Common myeloid progenitor, CD34-positive (primary cell): Measurements from ENCODE around the gene SYT2.
"Not testable (repeated sequence)": the region's sequence is repeated elsewhere in the genome, so short reads cannot be mapped to it uniquely, and the experiment has no call there.

Source experiments
- CTCF ChIA-PET: fragments of 350-600 bp; sonication (Branson Sonifier 250); formaldehyde crosslinking; loops from one replicate; lab custom pipeline; 2021; ENCODE audit warnings: antibody characterized with exemption; lab: Charles Lee
- POLR2A ChIA-PET: fragments of 350-600 bp; sonication (Branson Sonifier 250); formaldehyde crosslinking; loops from one replicate; lab custom pipeline; 2021; ENCODE audit warnings: antibody characterized with exemption; lab: Charles Lee
- DNase-seq, 3 donors: peaks; one replicate each; pipeline versions ENCODE4 v3.0.0 to v3.0.0-alpha.2; 2013
- H3K27ac ChIP-seq, 2 experiments: 1 replicate in 1 of 2; 2 replicates in 1 of 2; pipeline ENCODE4 v1.7.0; 2013; ENCODE audit warnings: inconsistent platforms in 2 of 2, low read length in 2 of 2, mild to moderate bottlenecking in 2 of 2, low read depth in 1 of 2, moderate library complexity in 1 of 2; ENCODE audit not compliant: severe bottlenecking in 2 of 2, insufficient read depth in 1 of 2, poor library complexity in 1 of 2
- H3K27me3 ChIP-seq, 5 experiments: replicated peaks in 2 of 5; 1 replicate in 3 of 5; 2 replicates in 2 of 5; pipeline versions ENCODE4 v1.6.1 to v1.7.0; 2013; ENCODE audit warnings: low read length in 4 of 5, mild to moderate bottlenecking in 2 of 5, moderate library complexity in 2 of 5, inconsistent platforms in 1 of 5; ENCODE audit not compliant: insufficient read depth in 5 of 5, control insufficient read depth in 4 of 5
- H3K36me3 ChIP-seq, 4 experiments: 1 replicate in 2 of 4; 2 replicates in 2 of 4; pipeline versions ENCODE4 v1.6.1 to v1.7.0; 2013; ENCODE audit warnings: low read length in 3 of 4, control low read depth in 1 of 4, mild to moderate bottlenecking in 1 of 4; ENCODE audit not compliant: control insufficient read depth in 4 of 4, insufficient read depth in 4 of 4
- H3K4me1 ChIP-seq, 4 experiments: 1 replicate in 3 of 4; 2 replicates in 1 of 4; pipeline versions ENCODE4 v1.6.1 to v1.7.1; 2013; ENCODE audit warnings: low read length in 3 of 4, mild to moderate bottlenecking in 3 of 4, control low read depth in 1 of 4, inconsistent platforms in 1 of 4, moderate library complexity in 1 of 4; ENCODE audit not compliant: control insufficient read depth in 4 of 4, insufficient read depth in 4 of 4; ENCODE audit errors: control extremely low read depth in 1 of 4
- H3K4me3 ChIP-seq, 7 experiments: 1 replicate in 4 of 7; 2 replicates in 3 of 7; pipeline versions ENCODE4 v1.5.1 to v1.7.0; 2013; ENCODE audit warnings: mild to moderate bottlenecking in 7 of 7, low read length in 6 of 7, moderate library complexity in 6 of 7, inconsistent platforms in 2 of 7, low read depth in 2 of 7, control low read depth in 1 of 7; ENCODE audit not compliant: insufficient read depth in 4 of 7, control insufficient read depth in 1 of 7; ENCODE audit errors: extremely low read depth in 1 of 7
- H3K9me3 ChIP-seq, 5 experiments: 1 replicate in 4 of 5; 2 replicates in 1 of 5; pipeline versions ENCODE4 v1.6.1 to v1.7.1; 2013; ENCODE audit warnings: low read length in 4 of 5, mild to moderate bottlenecking in 2 of 5, inconsistent platforms in 1 of 5, low read depth in 1 of 5, moderate library complexity in 1 of 5; ENCODE audit not compliant: control insufficient read depth in 4 of 5, insufficient read depth in 2 of 5; ENCODE audit errors: control extremely low read depth in 1 of 5
- WGBS: methylation state at CpG from one replicate; pipeline ENCODE4 v1.1.5; 2013; ENCODE audit not compliant: insufficient coverage; 5-methylcytosine and 5-hydroxymethylcytosine counted together

SYT2 gene

DNA sequence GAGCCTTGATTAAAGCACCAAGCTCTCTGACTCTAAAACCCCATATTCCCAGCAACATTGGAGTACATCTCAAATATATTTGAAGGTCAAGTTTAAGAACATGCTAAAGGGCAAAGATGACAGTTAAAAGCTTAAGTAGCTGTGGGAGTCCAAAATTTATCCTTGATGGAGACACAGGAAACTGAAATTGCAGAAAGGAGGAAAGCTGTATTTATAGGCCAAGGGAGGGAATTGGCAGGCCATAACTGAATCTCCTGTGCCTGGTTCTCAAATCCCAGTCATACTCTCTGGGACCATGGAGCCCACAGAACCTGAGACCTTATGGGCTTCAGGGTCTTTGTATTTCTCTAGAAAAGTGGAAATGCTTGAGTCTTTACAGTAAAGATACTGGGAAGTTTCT lies 167.8 kb downstream of the SYT2 start:
- POLR2A ChIA-PET, H3K27ac ChIP-seq: not testable (repeated sequence)

DNA sequence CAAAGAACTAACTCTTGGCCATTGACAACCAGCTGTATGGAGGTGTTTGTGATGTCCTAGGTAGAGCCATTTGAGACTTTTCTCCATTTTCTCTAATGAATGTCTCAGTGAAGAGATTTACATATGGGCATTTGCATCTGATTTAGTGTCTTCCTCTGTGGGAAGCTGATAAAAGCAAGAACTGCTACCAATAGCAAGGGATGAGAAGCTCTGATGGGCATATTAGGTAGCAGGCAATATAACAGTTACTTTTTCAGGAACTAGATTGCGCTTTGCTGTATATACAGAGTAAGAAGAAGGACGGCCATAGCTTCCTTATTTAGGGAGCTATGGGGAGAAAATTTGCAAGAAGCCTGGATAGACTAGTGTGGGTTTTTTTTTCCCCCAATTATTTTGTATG lies 169.4 kb downstream of the SYT2 start:
- POLR2A ChIA-PET, H3K27ac ChIP-seq, H3K4me1 ChIP-seq, H3K9me3 ChIP-seq, DNase-seq, H3K4me3 ChIP-seq, CTCF ChIA-PET, H3K27me3 ChIP-seq, H3K36me3 ChIP-seq: not testable (repeated sequence)
- WGBS, result 100% methylated on average over 1 of the region's 2 CpGs

More for the DNA sequence above, 167.8 kb downstream of the SYT2 start:
- H3K4me3 ChIP-seq, H3K9me3 ChIP-seq, H3K36me3 ChIP-seq, CTCF ChIA-PET, H3K27me3 ChIP-seq, DNase-seq, H3K4me1 ChIP-seq: not testable (repeated sequence)
